Vagina (tissue), 2 donors: ENCODE data around the gene ACLY. TPM values are rescaled to one million over a fixed set of nuclear protein-coding genes. Genes with fewer than 3 reads are reported as not detected.
"Not testable (repeated sequence)": the region's sequence is repeated elsewhere in the genome, so short reads cannot be mapped to it uniquely, and the experiment has no call there.

ENCODE experiments used
- DNase-seq, 2 donors: peaks; one replicate each; pipeline ENCODE4 v3.0.0-alpha.2; 2017; ENCODE audit errors: extremely low spot score in 2 of 2
- H3K27ac ChIP-seq: fragments of 200-600 bp; sonication (generic); one replicate; pipeline ENCODE4 v1.5.1; 2019
- H3K27me3 ChIP-seq: fragments of 200-600 bp; sonication (generic); one replicate; pipeline ENCODE4 v1.5.1; 2019
- H3K36me3 ChIP-seq, 2 donors: fragments of 200-600 bp; sonication (generic); one replicate each; pipeline ENCODE4 v1.5.1; 2017 to 2019
- H3K4me1 ChIP-seq: fragments of 200-600 bp; sonication (generic); one replicate; pipeline ENCODE4 v1.5.1; 2019
- H3K4me3 ChIP-seq, 2 donors: fragments of 200-600 bp; sonication (generic); 1 replicate in 1 of 2; 2 replicates in 1 of 2; pipeline ENCODE4 v1.5.1; 2016 to 2019
- H3K9me3 ChIP-seq: fragments of 200-600 bp; sonication (generic); one replicate; pipeline ENCODE4 v1.5.1; 2019
- CTCF ChIP-seq, 3 experiments: fragments of 450-650 bp in 2 of 3; fragments of 200-600 bp in 1 of 3; sonication (generic) in 1 of 3; IDR thresholded peaks; one replicate each; pipeline ENCODE4 v1.5.1; 2017 to 2019; ENCODE audit warnings: antibody characterized with exemption in 3 of 3, mild to moderate bottlenecking in 2 of 3, moderate library complexity in 2 of 3
- POLR2A ChIP-seq, 2 donors: fragments of 450-650 bp; IDR thresholded peaks; one replicate each; pipeline ENCODE4 v1.6.1; 2017; ENCODE audit warnings: antibody characterized with exemption in 2 of 2, mild to moderate bottlenecking in 2 of 2, moderate library complexity in 2 of 2
- POLR2AphosphoS5 ChIP-seq, 2 donors: sonication (generic); formaldehyde crosslinking; IDR thresholded peaks; one replicate each; pipeline ENCODE4 v1.9.0; 2017; ENCODE audit warnings: antibody characterized with exemption in 2 of 2, mild to moderate bottlenecking in 2 of 2, low read depth in 1 of 2; ENCODE audit not compliant: insufficient read depth in 1 of 2
- intact Hi-C: fragments of 100-400 bp; cut with DNase I; formaldehyde crosslinking; loops from one replicate; pipeline ENCODE4 v1.15.1; 2023
- total RNA-seq: library from RNA; depleted of rRNA; stranded (reverse); fragments of >200 nt; gene quantifications from one replicate; pipeline ENCODE4 v1.2.3, GENCODE V29; 2016

ACLY gene
- total RNA-seq, 1 donor from 2014 or later, result 74.9 TPM

- intact Hi-C loops, result no loop called here
- no peak for DNase-seq
These were observed 82.8 kb downstream of the ACLY start, which contains the start of gene NT5C3B for GRCh38 chr17:41835800-41836549. Gene NT5C3B, minus strand, starts transcription at chr17:41836232. Its CDS starts 39 bp downstream, at chr17:41836193.

GRCh38 chr17:41835214-41835799 lies 83.4 kb downstream of the ACLY start:
- no peak for DNase-seq
- H3K4me3 ChIP-seq, result peak overlapping the region; percentile 73 to 99
- peaks cover 0 to 16% of the 10 kb centered on the region in 2 donors for H3K36me3 ChIP-seq
- intact Hi-C loops, result no loop called here
- no peaks in the 10 kb centered on the region for H3K9me3 ChIP-seq
- peaks cover 20% of the 10 kb centered on the region for H3K4me1 ChIP-seq
- H3K27ac ChIP-seq, result peak overlapping the region; percentile 74
- H3K27me3 ChIP-seq, result no peaks in the 10 kb centered on the region
- TF ChIP-seq CTCF (IDR thresholded peaks at IDR 0.05) (no peak), POLR2AphosphoS5 (IDR thresholded peaks at IDR 0.05; ENCODE audit: insufficient read depth in 1 of 2, low read depth in 1 of 2) (no peak), POLR2A (IDR thresholded peaks at IDR 0.05) (no peak)

More at GRCh38 chr17:41835800-41836549, 82.8 kb downstream of the ACLY start, which contains the start of gene NT5C3B:
- TF ChIP-seq POLR2A (IDR thresholded peaks at IDR 0.05), result peak in 1 of 2 donors; percentile 14
- peak in 1 of 2 donors; percentile 31 for TF ChIP-seq POLR2AphosphoS5 (IDR thresholded peaks at IDR 0.05; ENCODE audit: insufficient read depth in 1 of 2, low read depth in 1 of 2)
- no peak for TF ChIP-seq CTCF (IDR thresholded peaks at IDR 0.05)
- H3K9me3 ChIP-seq, result no peaks in the 10 kb centered on the region
- H3K27ac ChIP-seq, result peak within 1 kb of the TSS; percentile 74
- H3K4me1 ChIP-seq, result peaks cover 20% of the 10 kb centered on the region
- no peaks in the 10 kb centered on the region for H3K27me3 ChIP-seq
- peaks cover 0 to 10% of the 10 kb centered on the region in 2 donors for H3K36me3 ChIP-seq
- peak within 1 kb of the TSS; percentile 73 to 99 for H3K4me3 ChIP-seq

GRCh38 chr17:41829961-41830360 lies 88.8 kb downstream of the ACLY start:
- intact Hi-C loops, DNase-seq, H3K27ac ChIP-seq, H3K4me1 ChIP-seq, H3K9me3 ChIP-seq, H3K4me3 ChIP-seq, H3K27me3 ChIP-seq: not testable (repeated sequence)
- H3K36me3 ChIP-seq, result peaks cover 0 to 53% of the 10 kb centered on the region in 2 donors

- no peak for DNase-seq
- TF ChIP-seq POLR2A (IDR thresholded peaks at IDR 0.05), result no peak
- TF ChIP-seq CTCF (IDR thresholded peaks at IDR 0.05), result no peak
- TF ChIP-seq POLR2AphosphoS5 (IDR thresholded peaks at IDR 0.05; ENCODE audit: insufficient read depth in 1 of 2, low read depth in 1 of 2), result no peak
- H3K27ac ChIP-seq, result no peak overlapping the region
- no peaks in the 10 kb centered on the region for H3K27me3 ChIP-seq
- peaks cover 0 to 37% of the 10 kb centered on the region in 2 donors for H3K36me3 ChIP-seq
- intact Hi-C loops, result no loop called here
- no peak overlapping the region for H3K4me3 ChIP-seq
- no peaks in the 10 kb centered on the region for H3K9me3 ChIP-seq
- no peaks in the 10 kb centered on the region for H3K4me1 ChIP-seq
These were observed 93.4 kb downstream of the ACLY start for GRCh38 chr17:41825175-41825845.

GRCh38 chr17:41824086-41824485 lies 94.7 kb downstream of the ACLY start:
- peaks cover 0 to 29% of the 10 kb centered on the region in 2 donors for H3K36me3 ChIP-seq
- no peaks in the 10 kb centered on the region for H3K27me3 ChIP-seq
- intact Hi-C loops, result no loop called here
- no peak overlapping the region for H3K27ac ChIP-seq
- H3K4me1 ChIP-seq, result no peaks in the 10 kb centered on the region
- no peaks in the 10 kb centered on the region for H3K9me3 ChIP-seq
- TF ChIP-seq CTCF (IDR thresholded peaks at IDR 0.05) (no peak), POLR2AphosphoS5 (IDR thresholded peaks at IDR 0.05; ENCODE audit: insufficient read depth in 1 of 2, low read depth in 1 of 2) (no peak), POLR2A (IDR thresholded peaks at IDR 0.05) (no peak)
- H3K4me3 ChIP-seq, result no peak overlapping the region
- DNase-seq, result no peak
